ENCODE measurements around the gene DLGAP1. TPM values are rescaled to one million over a fixed set of nuclear protein-coding genes. Genes with fewer than 3 reads are reported as not detected.

DLGAP1 gene
- total and polyA plus RNA-seq, 2 of the 13 experiments (the other 11 are each of a cell fraction or from before 2014, with no cell fraction given): 0.01 TPM; not detected in 1

DNA sequence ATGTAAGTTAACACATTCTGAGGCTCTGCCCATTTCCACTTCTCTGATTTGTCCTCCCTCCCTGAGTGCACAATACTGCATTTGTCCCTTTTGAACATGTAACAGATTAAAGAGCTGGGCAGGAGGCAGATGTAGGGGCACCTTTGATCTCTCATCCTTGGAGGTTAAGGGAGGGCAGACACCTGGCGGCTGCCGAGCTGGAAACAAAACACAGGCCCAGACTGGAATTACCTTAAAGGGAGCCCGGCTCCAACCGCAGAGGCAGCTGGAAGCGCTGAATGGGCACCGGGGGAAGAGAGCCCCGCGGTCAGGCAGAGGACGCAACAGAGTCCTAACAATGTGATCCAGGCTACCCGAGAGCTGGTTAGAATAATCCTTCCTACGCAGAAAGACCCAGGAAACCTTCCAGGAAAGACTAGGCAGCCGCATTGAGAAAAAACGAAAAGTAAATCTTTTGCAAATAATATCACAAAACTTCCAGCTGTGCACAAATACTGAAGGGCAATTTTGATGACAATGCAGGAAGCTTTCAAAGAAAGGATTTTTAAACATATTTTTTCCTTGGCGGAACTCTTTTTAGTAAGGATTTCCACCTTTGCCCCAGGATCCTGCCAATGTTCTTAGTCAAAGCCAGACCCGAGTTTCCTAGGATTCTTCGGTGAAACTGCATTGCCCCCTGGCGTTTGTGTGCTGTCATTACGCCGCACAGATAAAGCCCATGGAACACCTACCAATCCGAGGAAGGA lies 789.2 kb downstream of the DLGAP1 start (continued):
- 0 out of 2 replicates have a peak, but pooled peaks have one; percentile 43 for TF ChIP-seq ZNF768 (CRISPR knock-in tag; IDR thresholded peaks at IDR 0.05)
- TF ChIP-seq ZNF749 (CRISPR knock-in tag; IDR thresholded peaks at IDR 0.05; ENCODE audit: borderline replicate concordance): no peak
- TF ChIP-seq RXRA (CRISPR knock-in tag; IDR thresholded peaks at IDR 0.05): peak; percentile 99
- TF ChIP-seq ZNF350 (CRISPR knock-in tag; IDR thresholded peaks at IDR 0.05; ENCODE audit: borderline replicate concordance, low read depth): peak; percentile 37; the same call in 1 of the 2 replicates
- TF ChIP-seq ZSCAN30 (CRISPR knock-in tag; IDR thresholded peaks at IDR 0.05): no peak
- TF ChIP-seq RBFOX2 (IDR thresholded peaks at IDR 0.05; ENCODE audit: low read depth, low read length): peak; percentile 75
- 0 out of 2 replicates have a peak, but pooled peaks have one; percentile 46 for TF ChIP-seq HMG20B (CRISPR knock-in tag; conservative IDR thresholded peaks at IDR 0.05)
- peak; percentile 83 for TF ChIP-seq ZEB1 (IDR thresholded peaks at IDR 0.05; ENCODE audit: insufficient replicate concordance, low read depth)
- TF ChIP-seq PITX1 (CRISPR knock-in tag; IDR thresholded peaks at IDR 0.05): peak; percentile 61
- no peak for TF ChIP-seq ZNF850 (CRISPR knock-in tag; conservative IDR thresholded peaks at IDR 0.05)
- TF ChIP-seq ZNF12 (CRISPR knock-in tag; IDR thresholded peaks at IDR 0.05): peak; percentile 5; the same call in 1 of the 2 replicates
- TF ChIP-seq, protein P1, sequence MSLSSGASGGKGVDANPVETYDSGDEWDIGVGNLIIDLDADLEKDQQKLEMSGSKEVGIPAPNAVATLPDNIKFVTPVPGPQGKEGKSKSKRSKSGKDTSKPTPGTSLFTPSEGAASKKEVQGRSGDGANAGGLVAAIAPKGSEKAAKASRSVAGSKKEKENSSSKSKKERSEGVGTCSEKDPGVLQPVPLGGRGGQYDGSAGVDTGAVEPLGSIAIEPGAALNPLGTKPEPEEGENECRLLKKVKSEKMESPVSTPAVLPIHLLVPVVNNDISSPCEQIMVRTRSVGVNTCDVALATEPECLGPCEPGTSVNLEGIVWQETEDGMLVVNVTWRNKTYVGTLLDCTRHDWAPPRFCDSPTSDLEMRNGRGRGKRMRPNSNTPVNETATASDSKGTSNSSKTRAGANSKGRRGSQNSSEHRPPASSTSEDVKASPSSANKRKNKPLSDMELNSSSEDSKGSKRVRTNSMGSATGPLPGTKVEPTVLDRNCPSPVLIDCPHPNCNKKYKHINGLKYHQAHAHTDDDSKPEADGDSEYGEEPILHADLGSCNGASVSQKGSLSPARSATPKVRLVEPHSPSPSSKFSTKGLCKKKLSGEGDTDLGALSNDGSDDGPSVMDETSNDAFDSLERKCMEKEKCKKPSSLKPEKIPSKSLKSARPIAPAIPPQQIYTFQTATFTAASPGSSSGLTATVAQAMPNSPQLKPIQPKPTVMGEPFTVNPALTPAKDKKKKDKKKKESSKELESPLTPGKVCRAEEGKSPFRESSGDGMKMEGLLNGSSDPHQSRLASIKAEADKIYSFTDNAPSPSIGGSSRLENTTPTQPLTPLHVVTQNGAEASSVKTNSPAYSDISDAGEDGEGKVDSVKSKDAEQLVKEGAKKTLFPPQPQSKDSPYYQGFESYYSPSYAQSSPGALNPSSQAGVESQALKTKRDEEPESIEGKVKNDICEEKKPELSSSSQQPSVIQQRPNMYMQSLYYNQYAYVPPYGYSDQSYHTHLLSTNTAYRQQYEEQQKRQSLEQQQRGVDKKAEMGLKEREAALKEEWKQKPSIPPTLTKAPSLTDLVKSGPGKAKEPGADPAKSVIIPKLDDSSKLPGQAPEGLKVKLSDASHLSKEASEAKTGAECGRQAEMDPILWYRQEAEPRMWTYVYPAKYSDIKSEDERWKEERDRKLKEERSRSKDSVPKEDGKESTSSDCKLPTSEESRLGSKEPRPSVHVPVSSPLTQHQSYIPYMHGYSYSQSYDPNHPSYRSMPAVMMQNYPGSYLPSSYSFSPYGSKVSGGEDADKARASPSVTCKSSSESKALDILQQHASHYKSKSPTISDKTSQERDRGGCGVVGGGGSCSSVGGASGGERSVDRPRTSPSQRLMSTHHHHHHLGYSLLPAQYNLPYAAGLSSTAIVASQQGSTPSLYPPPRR (CRISPR knock-in tag; IDR thresholded peaks at IDR 0.05; ENCODE audit: borderline replicate concordance): peak; percentile 60; the same call in 1 of the 2 replicates
- TF ChIP-seq REPIN1 (CRISPR knock-in tag; IDR thresholded peaks at IDR 0.05; ENCODE audit: borderline replicate concordance, low read depth): 0 out of 2 replicates have a peak, but pooled peaks have one; percentile 32
- TF ChIP-seq ZNF331 (CRISPR knock-in tag; IDR thresholded peaks at IDR 0.05): peak; percentile 68; the same call in 1 of the 2 replicates
- TF ChIP-seq, protein P2, sequence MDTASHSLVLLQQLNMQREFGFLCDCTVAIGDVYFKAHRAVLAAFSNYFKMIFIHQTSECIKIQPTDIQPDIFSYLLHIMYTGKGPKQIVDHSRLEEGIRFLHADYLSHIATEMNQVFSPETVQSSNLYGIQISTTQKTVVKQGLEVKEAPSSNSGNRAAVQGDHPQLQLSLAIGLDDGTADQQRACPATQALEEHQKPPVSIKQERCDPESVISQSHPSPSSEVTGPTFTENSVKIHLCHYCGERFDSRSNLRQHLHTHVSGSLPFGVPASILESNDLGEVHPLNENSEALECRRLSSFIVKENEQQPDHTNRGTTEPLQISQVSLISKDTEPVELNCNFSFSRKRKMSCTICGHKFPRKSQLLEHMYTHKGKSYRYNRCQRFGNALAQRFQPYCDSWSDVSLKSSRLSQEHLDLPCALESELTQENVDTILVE (CRISPR knock-in tag; IDR thresholded peaks at IDR 0.05): peak; percentile 45
- no peak for TF ChIP-seq KLF9 (CRISPR knock-in tag; IDR thresholded peaks at IDR 0.05; ENCODE audit: low read depth)
- TF ChIP-seq ZNF335 (CRISPR knock-in tag; IDR thresholded peaks at IDR 0.05): 0 out of 2 replicates have a peak, but pooled peaks have one; percentile 27
- TF ChIP-seq, protein P3, sequence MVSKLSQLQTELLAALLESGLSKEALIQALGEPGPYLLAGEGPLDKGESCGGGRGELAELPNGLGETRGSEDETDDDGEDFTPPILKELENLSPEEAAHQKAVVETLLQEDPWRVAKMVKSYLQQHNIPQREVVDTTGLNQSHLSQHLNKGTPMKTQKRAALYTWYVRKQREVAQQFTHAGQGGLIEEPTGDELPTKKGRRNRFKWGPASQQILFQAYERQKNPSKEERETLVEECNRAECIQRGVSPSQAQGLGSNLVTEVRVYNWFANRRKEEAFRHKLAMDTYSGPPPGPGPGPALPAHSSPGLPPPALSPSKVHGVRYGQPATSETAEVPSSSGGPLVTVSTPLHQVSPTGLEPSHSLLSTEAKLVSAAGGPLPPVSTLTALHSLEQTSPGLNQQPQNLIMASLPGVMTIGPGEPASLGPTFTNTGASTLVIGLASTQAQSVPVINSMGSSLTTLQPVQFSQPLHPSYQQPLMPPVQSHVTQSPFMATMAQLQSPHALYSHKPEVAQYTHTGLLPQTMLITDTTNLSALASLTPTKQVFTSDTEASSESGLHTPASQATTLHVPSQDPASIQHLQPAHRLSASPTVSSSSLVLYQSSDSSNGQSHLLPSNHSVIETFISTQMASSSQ (IDR thresholded peaks at IDR 0.05; ENCODE audit: low read depth): no peak
- TF ChIP-seq, protein P3 (CRISPR knock-in tag; IDR thresholded peaks at IDR 0.05; ENCODE audit: borderline replicate concordance): peak; percentile 61; the same call in 1 of the 2 replicates

Data from HepG2 (cell line).